T-helper 22 cell (primary cell): ENCODE results near the gene EML6.

ENCODE experiments used
- DNase-seq: peaks from one replicate; pipeline ENCODE4 v3.0.0-alpha.2; 2020; ENCODE audit warnings: low read depth

The EML6 gene

DNA sequence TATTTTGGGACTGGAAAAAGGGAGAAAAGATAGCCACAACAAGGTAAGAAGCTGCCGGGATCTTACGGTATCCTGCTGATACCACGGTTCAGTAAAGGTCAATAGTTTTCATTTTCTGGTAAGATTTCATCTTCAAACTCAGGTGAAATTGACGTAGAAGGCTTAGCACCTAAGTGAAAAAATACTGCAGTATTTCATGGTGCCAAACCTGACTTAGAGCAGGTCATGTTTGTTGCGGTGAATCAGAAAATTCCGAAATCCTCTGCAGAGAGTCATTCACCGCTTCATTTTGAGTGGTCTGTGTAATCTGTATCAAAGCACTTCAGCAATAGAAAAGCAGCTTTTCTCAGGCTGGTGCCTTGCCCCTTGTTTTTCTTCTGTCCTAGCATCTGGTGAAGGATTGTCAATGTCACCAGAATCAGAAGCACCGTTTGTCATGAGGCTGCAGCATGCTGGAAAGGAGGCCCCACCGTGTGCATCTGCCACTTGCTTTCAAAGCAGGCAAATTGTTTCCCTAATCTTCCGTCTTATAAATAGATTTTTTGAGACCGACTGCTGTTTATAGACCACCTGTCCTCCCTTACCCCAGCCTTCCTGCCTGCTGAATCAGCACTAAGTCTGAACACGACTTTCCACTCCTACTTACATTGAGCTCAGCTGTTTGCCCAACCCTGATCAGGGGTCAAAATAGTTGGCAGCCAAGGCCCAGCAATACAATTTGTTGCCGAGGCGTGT, 156.3 kb downstream of the EML6 start:
- no peak for DNase-seq

DNA sequence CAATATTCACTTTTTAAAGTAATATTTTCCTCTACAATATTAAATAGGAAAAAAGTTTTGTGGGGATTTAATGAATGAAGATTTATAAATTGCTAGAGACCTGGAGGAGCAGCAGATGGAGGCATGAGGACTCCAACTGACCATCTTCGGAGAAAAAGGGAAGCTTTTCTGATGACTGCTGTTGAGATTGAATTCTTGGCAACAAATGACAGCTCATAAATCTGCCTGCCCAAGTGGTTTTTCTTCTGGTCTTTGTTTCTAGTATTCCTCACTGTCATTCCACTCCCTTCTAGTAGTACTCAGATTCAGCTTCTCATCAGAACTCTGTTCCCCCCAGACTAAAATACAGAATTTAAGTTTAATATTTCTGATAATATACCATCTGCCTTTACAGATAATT, 157.0 kb downstream of the EML6 start:
- DNase-seq: no peak

DNA sequence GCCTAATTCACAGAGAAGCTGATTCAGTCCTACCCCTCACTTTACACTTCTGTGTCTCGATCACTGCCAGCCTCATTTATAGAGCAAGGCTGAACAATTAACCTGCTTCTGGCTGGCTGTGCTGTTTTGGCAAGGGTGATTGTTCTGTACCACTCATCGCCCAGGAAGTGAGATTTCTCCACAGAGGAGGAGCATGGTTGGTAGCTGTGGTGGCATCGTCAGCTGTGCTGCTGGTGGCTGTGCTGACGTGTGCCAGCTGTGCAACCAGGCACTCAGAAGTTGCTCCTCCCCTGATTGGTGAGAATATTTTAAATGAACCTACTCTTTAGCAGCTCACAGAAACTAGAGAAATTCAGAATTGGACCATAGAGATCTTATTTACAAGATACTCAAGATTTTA, 158.3 kb downstream of the EML6 start:
- DNase-seq: no peak

DNA sequence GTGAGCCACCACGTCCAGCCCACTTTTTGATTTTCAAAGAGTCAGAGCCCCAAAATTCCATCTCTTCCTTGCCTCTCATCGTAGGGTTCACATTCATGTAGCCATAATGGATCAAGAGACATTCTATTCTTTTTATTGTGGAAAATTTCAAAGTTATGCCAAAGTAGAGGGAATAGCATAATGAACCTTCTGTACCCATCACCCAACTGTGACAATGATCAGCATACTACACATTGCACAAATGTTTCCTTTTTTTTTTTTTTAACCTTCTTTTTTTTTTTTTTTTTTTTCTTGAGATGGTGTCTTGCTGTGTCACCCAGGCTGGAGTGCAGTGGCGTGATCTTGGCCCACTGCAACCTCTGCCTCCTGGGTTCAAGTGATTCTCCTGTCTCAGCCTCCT, 162.4 kb downstream of the EML6 start:
- DNase-seq: no peak

DNA sequence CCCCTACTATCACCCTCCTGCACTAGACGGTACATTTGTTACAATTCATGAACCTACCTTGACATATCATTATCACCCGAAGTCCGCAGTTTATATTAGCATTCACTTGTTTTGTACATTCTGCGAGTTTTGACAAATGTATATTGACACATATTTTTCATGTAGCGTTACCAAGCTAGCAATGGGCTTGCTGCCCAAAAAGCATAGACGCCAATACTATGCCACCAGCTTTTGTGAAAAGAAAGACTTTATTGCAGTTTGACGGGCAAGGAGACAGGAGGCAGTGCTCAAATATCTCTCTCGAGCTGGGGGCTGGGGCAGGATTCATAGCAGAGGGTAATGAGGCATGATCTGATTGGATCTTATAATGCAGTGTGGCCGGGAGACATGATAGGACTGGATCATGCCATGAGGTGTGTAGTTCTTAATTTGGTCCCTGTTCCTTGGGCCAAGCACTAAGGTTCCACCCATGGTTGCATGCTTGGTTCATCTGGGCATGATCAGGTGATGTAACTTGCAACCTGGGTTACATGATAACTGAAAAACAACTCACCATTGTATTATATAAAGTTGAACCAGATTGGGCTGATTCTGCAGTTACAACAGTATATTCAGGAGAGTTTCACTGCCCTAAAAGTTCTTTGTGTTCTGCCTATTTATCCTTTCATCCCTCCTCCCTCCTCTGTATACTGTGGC, 164.5 kb downstream of the EML6 start:
- DNase-seq: no peak

DNA sequence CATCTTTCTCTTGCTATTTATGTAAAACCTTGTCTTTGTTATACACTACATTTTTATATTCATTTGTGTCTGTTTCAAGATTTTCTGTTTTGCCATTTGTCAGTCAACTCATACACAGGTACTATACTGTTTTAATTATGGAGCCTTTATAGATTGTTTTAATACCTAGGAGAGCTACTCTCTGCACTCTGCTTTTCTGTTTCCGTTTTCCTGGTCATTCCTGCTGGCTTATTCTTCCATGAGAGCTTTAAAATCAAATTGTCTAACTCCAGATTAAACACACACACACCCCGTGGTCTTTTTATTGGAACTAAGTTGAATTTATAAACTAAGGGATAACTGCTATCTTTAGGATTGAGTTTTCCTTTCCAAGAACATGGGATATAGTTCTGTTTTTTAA, 165.6 kb downstream of the EML6 start:
- DNase-seq: no peak

DNA sequence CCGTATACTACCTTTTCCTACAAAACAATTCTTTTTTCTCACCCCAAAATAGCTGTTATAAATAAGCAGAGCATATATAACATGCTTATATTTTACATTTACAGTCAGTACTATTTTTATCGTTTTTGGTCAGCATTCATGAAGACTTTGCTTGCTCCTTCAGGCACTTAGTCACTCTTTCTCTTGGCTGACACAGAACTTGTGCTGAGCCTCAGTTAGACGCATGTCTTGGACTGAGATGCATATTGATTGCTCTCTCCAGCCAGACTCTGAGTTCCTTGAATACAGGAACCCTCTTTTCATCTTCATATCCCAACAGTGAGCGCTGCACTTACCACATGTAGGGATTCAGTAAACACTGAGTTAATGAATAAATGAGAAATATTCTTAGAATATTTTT, 168.4 kb downstream of the EML6 start:
- no peak for DNase-seq

DNA sequence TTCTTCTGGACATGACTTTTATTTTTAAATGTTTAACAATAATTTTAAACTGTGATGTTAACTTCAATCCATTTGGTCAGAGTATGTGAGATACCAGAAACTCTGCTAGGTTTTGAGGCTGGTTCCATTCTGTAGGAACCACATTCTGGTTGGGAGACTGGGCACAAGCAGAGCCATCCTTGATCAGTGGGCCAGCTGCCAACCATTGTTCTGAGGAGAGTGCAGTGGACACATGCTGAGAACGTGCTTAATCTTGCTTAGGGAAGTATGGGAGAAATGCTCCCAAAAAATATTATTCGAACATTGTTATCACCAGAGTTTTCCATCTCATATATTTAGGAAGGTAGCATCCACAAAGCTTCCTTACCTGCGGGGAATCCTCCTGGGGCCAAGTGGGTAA, 171.0 kb downstream of the EML6 start:
- no peak for DNase-seq

DNA sequence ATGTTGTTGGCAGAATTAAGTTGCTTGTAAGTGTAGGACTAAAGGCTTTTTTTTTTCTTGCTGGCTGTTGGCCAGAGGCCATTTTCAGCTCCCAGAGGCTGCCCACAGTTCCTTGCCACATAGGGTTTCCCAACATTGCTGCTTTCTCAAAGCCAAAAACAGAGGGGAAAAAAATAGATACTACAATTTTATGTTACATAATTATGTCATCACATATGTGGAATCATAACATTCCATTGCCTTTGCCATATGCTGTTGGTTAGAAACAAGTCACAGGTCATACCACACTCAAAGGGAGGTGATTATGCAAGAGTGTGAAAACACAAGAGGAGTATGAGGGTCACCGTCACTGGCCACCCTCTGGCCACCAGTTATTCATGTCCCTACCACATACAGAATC, 172.3 kb downstream of the EML6 start:
- DNase-seq: no peak

DNA sequence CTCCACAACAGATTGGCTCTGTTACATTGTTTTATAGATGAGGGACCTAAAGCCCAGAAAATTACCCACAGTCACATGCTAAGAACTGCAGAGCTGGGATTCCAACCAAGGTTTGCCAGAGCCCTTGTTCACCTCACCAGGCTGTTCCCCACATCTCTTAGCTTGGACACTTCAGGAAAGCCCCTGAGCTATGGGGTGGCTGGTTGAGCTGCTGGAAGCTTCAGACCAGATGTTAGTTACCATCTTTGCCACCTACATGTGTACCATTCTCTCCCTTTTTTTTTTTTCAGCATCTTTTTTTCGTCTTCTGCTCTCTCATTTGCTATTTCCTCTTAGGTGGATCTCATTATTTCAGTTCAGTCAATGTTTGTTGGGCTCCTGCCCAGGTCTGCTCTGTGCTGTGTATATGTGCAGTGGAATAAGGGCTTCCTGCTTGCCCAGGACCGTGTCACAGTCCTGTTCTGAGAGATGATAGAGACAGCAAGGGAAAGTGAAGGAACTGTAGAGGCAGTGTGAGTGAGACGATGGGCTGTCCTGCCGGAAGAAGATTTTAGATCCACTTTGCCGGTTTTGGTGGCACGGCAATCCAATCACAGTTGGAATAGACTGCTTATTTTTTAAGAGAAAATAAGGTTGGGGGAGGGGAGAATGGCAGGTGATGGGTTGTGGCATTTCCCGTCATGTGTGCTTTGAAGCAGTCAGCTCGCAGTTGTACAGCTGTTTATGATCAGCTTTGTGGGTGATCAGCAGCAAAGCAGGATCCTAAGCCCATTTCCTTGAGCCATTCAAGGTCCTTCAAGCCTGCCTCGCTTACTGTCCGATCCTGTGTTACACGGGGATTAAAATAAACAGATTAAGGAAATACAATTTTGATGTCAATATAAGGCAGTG, 174.2 kb downstream of the EML6 start:
- no peak for DNase-seq

DNA sequence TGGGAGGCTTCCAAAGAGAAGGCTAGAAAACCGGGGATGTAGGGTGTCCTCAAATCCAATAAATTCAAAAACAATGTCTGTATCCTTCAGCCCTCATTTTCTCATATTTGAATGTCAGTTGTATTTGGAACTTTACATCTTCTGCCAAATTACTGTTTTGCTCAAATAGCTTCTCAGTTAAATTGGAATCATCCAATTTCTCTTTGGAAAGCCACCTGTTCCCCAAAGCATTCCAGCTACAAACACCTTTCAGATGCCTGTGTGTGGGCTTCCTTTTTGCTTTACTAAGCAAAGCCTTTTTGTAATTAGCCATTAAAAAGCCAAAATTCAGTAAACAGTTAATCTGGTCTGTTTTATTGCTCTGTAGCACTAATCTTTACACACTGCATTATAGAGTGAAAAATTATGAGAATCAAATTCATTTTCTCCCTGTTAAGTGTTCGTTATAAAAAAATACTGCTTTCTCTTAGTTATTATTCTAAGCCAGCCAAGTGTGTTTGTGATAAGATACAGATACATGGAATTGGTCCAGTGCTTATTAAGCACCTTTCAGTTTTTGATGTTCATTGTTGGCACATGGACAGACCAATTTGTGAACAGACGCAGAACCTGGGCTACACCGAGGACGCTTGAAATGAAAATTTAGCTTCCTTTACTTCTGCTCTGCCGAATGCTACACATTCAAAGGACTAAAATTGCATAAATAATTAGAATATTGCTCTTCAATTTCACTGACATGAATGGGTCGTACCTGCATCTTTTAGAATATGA, 175.2 kb downstream of the EML6 start:
- DNase-seq: no peak

DNA sequence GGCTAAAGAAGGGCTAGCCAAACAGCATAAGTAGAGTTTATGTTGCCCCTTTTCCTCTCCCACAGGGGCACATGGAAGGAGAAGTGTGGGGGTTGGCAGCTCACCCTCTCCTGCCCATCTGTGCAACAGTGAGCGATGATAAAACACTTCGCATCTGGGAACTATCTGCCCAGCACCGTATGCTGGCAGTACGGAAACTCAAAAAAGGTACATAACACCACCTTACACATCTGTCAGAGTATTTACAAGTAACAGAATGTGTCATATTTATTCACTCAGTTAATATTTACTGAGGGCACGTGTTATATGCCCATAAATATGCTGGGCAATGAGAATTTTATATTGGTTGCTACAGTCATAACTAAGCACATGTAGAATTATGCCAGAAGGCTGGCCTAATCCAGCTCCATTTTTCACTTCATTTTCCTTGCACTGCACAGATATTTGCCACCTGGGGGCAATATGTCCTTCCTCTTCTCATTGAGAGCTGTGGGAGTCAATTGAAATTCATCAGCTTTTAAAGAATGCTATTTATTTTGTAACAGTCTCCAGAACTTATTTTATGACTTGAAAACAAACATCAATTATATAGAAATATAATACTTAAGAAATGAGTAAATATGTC, 176.2 kb downstream of the EML6 start:
- no peak for DNase-seq

DNA sequence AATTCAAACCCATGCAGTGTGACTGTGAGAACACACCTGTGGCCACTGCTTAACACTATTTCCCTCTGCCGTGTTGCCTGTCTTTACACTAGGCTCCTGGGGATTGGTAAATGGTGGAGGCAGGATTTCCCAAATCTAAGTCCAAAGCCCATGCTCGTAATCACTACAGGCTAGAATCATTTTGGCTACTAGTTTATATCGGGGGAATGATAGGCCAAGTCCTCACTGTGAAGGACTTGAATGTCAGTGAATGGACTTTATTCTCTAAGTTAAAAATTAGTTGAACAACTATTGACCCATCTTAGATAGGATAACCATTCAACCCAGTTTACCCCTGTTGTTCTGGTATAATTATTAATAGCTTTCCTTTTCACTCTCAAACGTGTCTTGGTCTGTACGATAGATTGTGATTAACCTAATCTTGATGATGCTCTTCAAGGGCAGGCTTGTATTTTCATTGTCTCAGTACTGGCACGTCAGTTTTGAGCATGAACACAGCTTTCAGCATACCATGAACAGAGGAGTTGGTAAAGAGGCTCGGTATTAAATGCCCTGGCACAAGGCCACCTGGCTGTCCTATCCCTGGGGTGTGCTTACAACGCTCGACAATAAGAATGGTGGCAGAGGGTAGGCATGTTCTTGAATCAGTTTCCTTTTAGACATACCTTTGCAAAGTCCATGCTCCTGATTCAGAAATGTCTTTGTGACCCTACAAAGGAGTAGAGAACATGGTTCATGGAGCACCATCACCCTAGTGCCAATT, 177.9 kb downstream of the EML6 start:
- no peak for DNase-seq

DNA sequence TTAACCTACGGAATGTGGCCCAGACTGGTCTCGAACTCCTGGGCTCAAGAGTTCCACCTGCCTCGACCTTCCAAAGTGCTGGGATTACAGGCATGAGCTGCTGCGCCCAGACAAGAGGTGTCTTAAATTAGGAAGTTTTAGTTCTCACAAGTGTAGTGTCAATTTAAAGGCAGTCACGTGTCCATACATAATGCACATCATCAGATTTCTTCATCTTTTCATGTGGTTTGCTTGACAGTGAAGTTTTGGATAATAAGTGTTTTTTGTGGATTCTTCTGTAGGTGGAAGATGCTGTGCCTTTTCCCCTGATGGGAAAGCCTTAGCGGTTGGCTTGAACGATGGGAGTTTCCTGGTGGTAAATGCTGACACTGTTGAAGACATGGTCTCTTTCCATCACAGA, 179.3 kb downstream of the EML6 start:
- no peak for DNase-seq

DNA sequence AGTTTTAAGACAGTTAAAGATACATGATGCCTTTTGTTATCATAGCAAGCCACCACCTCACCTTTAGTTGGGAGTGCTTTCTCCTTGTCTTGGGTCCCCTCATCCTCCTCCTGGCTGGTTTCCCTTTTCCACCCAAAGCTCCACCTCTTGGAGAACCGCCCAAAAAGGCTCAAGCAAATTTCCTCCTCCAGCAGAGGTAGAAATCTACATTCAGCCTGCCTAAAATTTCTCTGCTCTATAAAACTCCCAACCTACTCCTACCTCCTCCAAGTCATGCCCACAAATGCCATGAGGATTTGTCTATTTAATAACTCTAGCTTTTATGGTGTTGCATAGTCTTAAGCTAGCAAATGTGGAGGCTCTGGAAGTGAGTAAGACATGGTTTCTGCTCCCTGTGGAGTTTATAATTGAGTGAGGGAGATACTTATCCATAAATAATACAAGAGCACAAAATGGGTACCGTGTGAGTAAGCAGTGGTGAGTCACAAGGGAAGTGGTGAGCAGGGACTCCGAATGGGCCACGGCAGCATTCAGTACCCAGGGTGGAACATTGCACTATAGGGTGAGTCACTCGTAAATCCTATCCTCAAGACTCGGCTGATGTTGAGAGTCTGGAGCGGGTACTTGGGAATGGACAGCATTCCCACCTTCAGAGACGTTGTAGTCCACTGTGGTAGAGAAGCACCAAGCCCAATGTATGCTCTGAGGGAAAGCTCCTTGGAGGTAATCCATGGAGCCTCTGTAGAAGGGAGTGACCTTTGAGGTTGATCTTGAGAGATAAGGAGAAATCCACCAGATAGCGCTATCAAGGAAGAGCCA, 180.5 kb downstream of the EML6 start:
- peak; percentile 9 for DNase-seq

DNA sequence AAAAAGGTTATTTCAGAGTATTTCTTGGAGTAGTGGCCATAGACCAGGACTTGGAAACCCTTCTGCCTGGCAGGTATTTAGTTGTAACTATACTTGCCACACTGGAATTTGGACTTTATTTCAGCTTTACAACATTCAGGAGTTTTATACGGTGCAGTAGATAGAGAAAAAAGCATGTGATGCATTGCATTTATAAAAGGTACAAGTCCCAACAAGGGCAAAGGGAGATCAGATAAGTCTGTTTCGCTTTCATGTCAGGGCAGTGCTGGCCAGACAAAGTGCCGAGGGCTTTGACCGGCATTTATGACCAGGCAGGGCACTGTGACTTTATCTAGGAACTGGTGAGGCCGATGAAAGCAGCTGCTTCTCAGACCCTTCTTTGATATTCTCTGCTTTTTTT, 181.4 kb downstream of the EML6 start:
- DNase-seq: no peak

DNA sequence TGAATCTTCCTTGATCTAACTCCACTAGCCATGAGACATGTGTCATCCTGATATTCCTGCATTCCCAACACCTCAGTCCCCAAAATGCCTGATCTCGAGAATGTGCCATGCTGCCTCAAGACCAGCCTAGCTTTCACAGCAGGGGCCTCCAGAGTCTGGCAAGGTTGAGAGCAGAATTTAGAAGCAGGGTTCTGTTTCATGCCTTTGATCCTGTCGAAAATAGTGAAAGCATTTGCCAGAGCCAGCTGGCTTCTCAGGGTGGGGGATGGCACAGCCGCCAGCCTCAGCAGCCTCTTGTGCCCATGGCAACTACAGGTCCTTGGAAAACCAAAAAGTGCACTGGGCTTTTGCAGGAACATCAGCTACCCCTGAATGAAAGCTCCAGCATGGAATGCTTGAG, 183.3 kb downstream of the EML6 start:
- no peak for DNase-seq

DNA sequence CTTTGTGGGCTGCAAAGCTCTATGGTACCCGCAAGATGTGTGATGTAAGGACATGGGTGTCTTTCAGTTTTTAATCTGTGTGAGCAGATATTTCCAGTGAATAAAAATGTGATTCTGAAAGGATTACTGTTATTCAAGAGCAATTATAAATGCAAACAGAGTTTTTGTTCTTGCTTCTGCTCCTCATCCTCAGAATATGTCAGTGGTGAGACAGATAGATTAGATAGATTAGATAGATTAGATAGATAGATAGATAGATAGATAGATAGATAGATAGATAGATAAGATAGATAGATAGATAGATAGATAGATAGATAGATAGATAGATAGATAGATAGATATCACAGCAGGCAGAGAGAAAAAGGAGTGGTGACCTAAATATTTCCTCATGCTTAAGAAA, 184.2 kb downstream of the EML6 start:
- DNase-seq: no peak

DNA sequence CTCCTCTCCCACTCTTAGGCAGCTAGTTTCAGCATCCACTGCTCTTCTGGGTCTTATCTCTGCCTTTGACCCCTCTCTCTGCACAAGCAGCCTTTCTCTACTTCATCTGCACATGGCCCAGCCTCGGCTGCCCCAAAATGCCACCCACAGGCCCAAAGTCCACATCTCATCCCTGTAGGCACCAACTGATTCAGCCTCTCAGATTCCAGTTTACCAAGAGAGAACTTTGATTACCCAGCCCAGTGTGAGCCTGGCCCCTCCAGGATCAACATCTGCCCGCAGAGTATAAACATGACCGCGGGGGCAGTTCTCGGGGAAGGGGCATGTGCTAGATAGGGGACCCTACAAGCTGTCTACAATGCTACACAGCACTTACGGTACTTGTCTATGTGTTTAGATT, 185.1 kb downstream of the EML6 start:
- DNase-seq: no peak

DNA sequence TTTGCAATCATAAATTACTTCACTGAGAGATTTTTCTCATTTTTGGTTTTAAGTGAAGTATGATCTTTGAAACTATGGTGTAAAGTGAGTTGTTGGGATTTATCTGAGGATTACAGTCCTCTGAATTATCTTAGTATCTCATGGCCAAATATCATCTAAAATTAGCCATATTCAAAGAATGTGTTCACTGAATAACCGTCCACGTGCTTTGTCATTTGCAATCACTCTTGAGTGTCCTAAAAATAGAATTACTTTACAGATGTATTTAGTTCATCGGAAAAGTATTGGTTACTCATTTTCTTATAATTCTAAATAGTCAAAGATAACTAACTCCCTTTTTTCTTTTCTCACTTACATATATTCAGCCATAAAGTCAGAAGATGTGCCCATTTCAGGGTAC, 185.5 kb downstream of the EML6 start:
- DNase-seq: no peak
